ENCODE measurements around the gene SMYD3.
"Not testable (repeated sequence)": the region's sequence is repeated elsewhere in the genome, so short reads cannot be mapped to it uniquely, and the experiment has no call there.

SMYD3 gene

DNA sequence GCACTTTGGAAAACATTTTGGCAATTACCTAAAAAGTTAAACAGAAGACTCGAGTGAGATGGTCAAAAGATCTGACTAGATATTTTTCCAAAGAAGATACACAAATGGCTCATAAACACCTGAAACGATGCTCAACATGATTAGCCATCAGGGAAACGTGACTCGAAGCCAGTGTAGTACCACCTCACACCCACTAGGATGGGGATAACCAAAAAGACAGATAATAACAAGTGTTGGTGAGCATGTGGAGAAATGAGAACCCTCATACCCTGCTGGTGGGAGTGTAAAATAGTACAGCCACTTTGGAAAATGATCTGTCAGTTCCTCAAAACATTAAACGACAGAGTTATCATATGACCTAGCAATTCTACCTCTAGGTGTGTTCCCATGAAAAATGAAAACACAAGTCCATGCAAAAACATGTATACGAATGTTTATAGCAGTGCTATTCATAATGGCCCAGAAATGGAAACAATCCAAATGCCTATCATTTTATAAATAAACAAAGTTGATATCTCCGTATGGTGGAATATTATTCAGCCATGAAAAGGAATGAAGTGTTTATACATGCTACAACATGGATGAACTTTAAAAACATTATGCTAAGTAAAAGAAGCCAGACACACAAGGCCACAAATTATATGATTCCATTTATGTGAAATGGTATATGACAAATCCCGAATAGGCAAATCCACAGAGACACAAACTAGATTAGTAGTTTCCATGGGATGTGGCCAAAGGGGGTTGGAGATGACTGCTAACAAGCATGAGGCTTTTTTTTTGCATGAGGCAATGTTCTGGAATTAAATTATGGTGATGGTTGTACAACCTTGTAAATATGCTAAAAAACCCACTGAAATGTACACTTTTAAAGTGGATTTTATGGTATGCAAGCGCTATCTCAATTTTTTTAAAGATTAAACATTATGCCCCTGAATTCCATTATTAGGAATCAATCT is 727.0 kb downstream of the SMYD3 start:
- DNase-seq (ENCODE audit: low read depth in 1 of 2, low spot score in 1 of 2): no peak

DNA sequence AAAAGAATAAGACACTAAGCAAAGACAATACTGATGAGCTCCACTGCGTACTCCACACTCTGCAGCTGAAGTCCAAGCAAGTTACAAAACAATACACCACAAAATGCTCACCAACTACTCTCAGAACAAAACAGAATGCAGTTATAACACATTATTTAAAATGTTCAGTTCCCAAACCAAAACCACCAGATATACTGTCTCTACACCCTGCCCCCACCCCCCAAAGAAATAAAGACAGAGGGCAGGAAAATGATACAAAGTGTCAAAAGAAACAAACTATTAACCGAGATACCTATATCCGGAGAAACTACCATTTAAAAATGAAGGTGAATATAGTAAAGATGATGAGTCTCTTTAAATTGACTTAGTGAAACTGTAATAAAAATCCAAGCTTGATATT is 729.3 kb downstream of the SMYD3 start:
- no peak for DNase-seq (ENCODE audit: low read depth in 1 of 2, low spot score in 1 of 2)

DNA sequence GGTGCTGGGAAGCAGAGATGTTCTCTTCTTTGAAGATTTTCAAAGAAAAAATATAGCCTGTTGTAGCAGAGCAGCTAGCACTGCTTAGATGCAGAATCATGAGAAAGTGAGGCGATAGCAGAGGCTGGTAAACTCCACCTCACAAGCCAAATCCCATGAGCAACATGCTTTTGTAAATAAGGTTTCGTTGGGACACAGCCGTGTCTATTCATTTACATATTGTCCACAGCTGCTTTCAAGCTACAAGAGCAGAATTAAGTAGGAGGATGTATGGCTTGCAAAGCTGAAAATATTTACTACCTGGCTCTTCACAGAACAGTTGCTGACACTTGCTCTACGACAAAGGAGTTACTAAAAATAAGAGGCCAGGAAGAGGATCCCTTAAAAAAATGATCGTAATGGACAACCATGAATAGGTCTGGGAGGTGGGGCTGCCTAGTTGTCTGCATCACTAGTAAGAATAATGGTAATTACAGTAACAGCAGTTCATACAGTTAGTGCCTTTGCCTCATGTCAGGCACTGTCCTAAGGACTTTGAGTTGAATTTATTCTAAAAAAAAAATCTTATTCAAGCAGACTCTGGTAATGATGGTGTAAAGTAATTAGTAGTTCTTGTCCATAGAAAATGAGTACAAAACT is 730.3 kb downstream of the SMYD3 start:
- DNase-seq (ENCODE audit: low read depth in 1 of 2, low spot score in 1 of 2): no peak

DNA sequence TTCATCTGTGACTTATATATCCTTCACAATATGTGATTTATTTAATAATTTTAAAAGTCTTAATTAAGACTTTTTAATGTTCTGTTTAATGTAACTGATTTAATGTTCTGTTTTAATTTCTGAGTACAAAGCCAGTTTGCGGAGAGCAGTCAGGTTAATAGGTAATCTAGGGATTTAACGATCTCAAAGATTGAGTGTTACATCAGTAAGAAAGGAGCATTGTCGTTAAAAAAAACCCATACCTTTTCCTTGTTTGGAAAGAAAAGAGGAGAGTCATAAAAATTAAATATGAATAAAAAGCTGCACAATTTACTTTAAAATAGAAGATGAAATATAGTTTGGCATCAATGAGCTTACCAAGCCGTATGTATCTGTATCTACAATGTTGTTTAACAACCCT is 730.9 kb downstream of the SMYD3 start:
- DNase-seq (ENCODE audit: low read depth in 1 of 2, low spot score in 1 of 2): no peak

DNA sequence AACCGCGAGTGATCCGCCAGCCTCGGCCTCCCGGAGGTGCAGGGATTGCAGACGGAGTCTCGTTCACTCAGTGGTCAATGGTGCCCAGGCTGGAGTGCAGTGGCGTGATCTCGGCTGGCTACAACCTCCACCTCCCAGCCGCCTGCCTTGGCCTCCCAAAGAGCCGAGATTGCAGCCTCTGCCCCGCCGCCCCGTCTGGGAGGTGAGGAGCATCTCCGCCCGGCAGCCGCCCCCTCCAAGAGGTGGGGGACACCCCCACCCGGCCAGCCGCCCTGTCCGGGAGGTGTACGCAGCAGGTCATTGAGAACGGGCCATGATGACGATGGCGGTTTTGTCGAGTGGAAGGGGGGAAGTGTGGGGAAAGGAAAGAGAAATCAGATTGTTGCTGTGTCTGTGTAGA is 732.1 kb downstream of the SMYD3 start:
- not testable (repeated sequence) for DNase-seq (ENCODE audit: low read depth in 1 of 2, low spot score in 1 of 2)

DNA sequence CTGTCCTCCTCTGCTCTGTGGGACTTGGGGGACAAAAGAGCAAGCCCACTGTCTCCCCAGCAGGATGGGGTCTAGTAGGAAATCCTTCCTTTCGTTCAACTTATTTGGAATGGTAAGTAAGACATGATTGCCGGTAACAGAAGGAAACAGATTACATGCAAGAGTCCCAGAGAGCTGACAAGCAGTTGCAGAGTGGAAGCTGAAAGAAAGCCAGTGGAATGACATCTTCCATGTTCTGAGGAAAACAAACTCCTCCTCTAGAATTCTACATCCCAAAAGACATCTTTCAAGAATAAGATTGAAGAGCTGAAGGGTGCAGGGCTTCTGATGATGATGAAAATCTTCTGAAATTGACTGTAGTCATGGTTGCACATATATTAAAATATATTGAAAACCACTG is 732.9 kb downstream of the SMYD3 start:
- DNase-seq (ENCODE audit: low read depth in 1 of 2, low spot score in 1 of 2): no peak

DNA sequence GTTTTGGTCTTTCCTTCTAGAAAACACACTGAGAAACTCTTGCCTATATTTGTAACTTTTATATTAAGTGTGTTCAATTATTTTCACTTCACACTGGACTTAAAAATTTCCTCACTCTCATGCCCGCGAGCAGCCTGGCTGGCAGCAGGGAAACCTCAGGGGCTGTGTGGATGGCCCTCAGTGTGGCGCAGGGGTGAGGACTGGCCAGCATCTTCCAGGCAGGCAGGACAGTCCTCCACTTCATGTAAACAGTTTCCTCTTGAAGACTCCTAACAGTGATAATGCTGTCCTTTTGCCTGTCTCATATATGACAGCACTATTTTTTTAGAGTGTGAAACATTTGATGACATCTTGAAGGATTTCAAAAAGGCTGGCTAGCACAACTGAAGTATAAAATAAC is 733.7 kb downstream of the SMYD3 start:
- DNase-seq (ENCODE audit: low read depth in 1 of 2, low spot score in 1 of 2): no peak

DNA sequence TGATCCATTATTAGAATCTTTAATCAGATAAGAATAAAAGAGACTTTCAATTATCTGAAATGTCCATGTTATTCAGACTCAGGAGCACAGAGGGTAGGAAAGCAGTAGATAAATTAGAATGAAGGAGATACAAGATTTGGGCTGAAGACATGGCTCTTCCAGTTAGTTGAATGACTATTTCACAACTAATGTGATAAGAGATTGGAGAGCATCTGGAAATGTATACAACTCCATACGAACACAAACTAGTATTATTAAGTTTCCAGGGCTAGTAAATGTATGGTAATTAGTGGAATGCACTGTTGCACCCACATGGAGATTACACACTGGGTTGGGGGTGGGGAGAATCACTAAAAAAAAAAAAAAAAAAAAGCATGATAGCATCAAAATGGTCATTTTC is 734.3 kb downstream of the SMYD3 start:
- no peak for DNase-seq (ENCODE audit: low read depth in 1 of 2, low spot score in 1 of 2)

DNA sequence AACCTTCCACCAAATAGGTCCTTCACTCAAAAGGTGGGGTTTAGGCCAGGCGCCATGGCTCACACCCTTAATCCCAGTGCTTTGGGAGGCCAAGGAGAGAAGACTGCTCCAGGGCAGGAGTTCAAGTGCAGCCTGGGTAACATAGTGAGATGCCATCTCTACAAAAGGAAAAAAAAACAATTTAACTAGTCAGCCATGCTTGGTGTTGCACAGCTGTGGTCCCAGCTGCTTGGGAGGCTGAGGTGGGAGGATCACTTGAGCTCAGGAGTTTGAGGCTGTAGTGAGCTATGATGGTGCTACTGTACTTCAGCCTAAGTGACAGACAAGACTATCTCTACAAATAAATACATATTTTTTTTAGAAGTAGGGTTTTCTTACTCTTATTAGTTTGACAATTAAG is 734.8 kb downstream of the SMYD3 start:
- DNase-seq (ENCODE audit: low read depth in 1 of 2, low spot score in 1 of 2): no peak

DNA sequence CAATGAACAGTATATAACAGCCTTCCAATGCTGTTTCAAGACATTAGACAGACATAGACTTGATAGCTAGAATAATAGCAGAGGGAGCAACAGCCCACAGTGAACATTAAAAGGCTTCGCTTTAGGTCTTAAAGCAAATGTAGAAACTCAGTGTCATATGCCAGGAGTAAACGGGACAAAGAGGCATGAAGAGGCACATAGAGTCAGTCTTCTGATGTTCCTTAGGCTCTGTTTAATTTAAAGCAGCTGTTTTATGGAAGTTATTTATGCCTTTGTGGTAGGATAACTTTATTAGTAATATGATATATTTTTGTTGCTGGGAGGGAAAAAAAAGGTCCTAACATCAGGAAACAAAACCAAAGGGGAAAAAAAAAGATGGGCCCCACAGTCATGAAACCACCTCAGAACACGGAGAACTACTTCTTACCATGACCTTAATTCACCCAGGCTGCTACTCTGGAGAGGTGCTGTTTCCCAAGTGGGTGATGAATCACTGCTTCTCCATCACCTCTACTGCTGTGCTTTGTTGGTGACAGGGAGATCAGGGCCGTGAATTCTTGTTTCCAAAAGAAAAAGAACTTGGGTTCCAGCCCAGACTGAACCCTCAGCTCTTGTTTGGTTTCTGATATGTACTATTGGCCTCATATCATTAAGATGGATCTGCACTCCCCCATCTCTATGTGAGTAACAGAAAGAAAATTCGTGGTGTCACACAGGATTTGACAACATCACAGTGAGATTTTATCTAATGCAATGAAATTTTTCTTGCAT is 735.4 kb downstream of the SMYD3 start:
- no peak for DNase-seq (ENCODE audit: low read depth in 1 of 2, low spot score in 1 of 2)

DNA sequence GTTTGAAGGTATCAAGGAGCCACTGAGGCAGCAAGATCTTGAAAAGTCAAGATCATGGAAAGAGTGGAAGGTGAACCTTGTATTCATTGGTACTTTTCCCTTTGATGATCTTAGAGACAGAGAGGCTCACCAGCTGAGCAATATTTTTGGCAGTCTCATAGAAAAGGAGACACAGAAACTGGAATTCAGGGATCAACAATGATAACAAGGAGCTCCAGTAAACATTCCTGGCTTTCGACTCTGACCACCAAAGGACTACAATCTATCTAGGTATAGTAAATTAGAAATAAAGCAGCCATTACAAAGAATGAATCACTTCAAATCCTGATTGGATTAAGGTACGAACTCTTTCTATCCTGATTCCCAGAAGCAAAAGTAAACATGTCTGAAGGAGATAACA is 736.9 kb downstream of the SMYD3 start:
- DNase-seq (ENCODE audit: low read depth in 1 of 2, low spot score in 1 of 2): no peak

DNA sequence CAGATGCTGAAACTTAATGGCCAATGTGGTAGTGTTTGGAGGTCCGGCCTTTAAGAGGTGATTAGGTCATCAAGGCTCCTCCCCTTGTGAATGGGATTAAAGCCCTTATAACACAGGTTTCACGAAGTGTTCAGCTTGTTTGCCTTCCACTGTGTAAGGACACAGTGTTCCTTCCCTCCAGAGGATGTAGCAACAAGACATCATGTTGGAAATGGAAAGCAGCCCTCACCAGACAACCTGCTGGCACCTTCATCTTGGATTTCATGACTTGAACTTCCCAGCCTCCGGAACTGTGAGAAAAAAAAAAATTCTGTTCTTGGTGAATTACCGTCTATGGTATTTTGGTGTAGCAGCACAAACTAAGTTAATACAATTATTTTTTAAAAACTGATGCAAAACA is 738.5 kb downstream of the SMYD3 start:
- no peak for DNase-seq (ENCODE audit: low read depth in 1 of 2, low spot score in 1 of 2)

DNA sequence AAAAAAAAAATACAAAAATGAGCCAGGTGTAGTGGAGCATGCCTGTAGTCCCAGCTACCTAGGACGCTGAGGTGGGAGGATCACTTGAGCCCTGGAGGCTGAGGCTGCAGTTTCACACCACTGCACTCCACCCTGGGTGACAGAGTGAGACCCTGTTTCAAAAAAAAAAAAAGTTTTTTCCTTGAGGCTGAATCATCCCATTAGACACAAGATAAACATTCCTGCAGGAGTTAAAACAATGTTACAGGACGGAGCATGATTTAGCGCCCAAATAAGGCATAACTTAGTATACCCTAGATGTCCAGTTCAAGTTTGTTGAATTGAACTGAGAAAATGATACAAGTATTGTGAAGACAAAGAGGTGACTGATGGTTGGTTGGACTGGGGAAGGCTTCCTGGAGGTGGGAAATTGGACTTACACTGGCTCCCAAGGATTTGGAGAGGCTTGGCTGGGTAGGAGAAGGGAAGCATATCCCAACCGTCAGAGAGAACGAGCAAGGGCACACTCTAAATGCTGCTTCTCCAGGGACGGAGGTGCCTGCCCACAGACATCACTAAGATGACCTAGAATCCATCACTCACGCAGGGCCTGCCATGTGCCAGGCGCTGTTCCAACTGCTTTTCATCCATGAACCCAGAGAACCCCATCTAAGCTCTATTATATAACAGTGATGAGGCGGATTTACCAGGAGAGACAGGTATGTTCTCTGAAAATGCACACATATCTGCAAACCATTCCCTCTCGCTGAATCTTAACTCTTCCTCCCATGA is 741.7 kb downstream of the SMYD3 start:
- no peak for DNase-seq (ENCODE audit: low read depth in 1 of 2, low spot score in 1 of 2)

DNA sequence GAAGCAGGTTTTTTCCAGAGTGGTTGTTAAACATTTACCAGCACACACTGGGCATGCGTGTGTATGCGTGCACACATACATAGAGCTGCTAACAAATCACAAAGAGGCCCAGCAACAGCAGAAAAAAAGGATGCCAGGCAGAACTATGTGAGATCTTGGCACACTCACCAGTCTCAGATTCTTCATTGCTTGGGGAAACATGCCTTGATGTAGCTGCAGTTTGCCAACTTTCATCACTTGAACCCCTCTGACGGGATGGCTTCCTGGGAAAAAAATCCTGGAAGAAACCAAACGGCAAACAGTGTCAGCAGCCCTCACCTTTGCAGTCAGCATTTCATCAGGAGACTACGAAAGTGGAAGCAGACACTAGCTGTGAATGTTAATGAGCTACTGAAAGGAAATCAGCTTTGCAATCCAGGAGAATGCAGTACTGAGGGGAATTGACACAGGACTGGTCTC is 743.2 kb downstream of the SMYD3 start:
- no peak for DNase-seq (ENCODE audit: low read depth in 1 of 2, low spot score in 1 of 2)

DNA sequence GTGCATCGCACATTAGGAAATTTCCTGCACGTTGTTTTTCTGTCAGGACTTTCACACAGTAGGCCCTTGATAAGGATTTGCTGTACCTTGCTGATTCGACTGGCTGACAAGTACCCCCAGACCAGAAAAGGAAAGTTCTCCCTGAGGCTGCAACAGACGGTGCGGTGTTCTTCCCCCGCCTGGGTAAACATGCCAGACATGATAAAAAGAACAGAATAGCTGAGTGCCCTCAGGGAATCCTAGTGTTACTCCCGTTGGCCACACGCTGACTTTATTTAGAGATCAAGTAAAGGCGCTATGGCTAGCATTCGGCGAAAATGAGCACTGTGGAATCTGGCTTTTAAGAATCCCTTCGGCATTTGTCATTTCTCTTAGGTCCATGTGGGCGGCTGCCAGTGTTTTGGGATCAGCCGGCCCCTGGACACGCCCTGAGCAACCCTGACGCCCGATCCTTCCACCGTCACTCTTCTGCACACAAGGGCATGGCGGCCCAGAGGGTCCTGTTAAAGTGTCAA is 744.6 kb downstream of the SMYD3 start:
- no peak for DNase-seq (ENCODE audit: low read depth in 1 of 2, low spot score in 1 of 2)

DNA sequence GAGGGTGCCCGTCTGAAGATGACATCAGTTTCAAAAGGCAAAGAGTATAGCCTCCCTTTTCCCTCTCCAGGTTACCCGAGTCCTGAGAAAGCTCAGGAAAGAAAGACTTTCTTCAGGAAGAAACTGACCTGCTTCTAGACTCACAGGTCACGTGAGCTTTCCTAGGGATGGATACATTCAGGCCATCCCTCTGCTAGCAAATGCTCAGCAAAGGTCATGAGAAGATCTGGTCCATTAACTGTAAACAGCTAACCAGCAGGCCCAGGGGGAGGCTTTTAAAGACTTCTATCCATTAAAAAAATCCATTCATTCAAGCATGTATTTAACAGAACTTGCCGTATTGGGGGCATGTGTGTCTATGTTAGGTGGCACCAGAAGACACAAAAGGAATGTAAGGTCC is 746.8 kb downstream of the SMYD3 start:
- no peak for DNase-seq (ENCODE audit: low read depth in 1 of 2, low spot score in 1 of 2)

DNA sequence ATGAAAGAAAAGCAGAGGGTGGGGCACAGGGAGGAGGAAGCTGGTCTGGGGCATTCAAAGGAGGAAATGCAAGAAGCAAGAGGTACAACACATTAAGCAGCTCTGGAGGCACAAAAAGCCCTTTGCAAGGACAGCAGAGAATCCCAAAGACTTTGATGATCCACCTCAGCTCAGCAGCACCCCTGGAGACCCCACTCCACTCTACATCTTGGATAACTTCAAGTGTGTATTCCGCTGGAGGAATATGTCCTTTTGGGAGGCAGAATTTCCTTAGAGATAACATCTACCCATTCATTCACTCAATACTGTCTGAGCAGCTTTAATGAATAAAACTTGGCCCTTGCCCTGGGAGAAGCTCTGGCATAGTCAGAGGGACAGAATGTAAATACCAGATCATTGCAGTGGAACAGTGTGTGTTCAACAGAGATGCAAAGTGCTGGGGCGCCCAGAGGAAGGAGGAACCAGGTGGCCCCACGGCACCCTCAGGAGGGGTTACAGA is 752.6 kb downstream of the SMYD3 start:
- no peak for DNase-seq (ENCODE audit: low read depth in 1 of 2, low spot score in 1 of 2)

DNA sequence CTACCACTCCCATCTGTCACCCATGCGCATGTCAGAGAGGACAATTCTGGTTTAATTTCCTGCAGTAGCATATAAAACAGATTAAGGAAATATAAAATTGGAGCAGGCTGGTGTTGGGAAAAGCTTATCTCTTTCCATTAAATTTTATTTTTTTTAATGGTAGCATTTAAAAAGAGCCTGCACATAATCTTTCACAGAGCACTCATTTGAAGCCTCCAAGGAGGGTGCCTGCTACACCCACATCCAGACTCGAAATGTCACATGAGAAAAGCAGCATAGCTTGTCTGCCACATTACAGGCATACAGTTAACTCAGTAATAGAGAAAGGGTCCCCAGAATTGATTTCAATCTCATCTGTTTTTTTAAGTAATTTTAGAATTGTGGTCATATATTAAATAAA is 753.3 kb downstream of the SMYD3 start:
- no peak for DNase-seq (ENCODE audit: low read depth in 1 of 2, low spot score in 1 of 2)

DNA sequence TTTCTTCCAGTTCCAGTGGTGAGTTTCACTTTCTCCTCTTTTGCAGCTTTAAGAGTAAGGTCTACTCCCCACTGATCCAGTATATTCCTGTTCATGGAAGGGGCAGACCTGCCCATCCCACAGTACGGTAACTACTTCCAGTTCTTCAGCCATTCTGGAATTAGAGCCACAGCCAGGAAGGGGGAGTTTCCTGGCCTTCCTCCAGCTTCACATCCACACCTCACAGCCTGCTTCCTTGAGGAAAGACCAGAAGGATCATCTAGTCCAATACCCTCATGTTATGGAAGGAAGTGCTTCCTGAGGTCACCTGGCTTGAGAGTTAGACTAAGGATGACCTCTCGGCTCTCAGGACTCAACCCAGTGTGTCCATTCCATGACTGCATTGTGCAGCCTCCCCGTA is 754.5 kb downstream of the SMYD3 start:
- DNase-seq (ENCODE audit: low read depth in 1 of 2, low spot score in 1 of 2): no peak

DNA sequence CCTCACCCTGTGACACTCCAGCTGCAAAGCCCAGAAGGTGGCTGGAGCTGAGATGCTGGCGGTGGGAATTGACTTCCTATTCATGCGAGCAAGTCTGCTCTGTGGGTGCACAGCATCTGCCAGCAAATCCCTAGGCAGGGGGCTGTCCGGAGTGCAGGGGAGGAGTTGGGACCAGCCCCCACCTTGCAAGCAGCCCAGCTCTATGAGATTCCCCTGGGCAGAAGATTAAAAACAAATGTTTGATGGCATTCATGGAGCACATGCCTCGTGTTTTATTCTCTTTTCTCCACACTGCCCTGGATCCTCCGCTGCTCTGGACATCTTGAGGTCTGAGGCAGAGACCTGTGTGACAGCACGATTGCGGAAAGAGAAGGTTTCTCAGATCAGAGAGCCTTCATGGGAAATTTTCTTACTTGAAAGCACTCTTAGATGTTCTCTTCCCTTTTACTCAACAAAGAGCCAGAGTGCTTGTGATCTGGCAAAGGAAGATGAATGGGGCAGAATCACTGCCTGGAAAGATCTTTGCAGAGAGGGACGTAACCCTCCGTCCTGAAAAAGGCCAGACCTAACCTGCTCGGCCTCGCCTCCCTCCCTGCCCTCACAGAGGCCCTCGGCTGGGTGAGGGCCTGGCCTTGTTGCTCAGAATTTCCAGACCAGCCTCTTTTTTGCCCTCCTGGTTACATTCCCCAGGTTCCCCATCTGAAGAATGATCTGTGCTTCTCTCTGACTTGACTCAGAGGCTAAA is 755.2 kb downstream of the SMYD3 start:
- no peak for DNase-seq (ENCODE audit: low read depth in 1 of 2, low spot score in 1 of 2)

Data from stimulated activated CD4-positive, alpha-beta T cell treated with anti-CD3 and anti-CD28 coated beads, Interleukin-15, amount 100 ng/mL, for 1 hour (primary cell).